Brain microvascular endothelial cell (primary cell): ENCODE measurements around the gene VPS51.

ENCODE experiments used
- DNase-seq: peaks from one replicate; pipeline ENCODE4 v3.0.0-alpha.2; 2020
- H3K27ac ChIP-seq: fragments of 250-450 bp; sonication (Bioruptor Pico); 2 replicates; pipeline ENCODE4 v1.5.1; 2020; ENCODE audit warnings: mild to moderate bottlenecking, moderate library complexity
- H3K27me3 ChIP-seq: fragments of 250-450 bp; sonication (Bioruptor Pico); replicated peaks from 2 replicates; pipeline ENCODE4 v1.5.1; 2020; ENCODE audit warnings: mild to moderate bottlenecking
- H3K36me3 ChIP-seq: fragments of 250-450 bp; sonication (Bioruptor Pico); replicated peaks from 2 replicates; pipeline ENCODE4 v1.5.1; 2020; ENCODE audit warnings: mild to moderate bottlenecking
- H3K4me3 ChIP-seq: 2 replicates; pipeline ENCODE4 v1.5.1; 2011; ENCODE audit warnings: low read depth, mild to moderate bottlenecking, control low read depth, low read length, moderate library complexity
- in situ Hi-C: cut with HindIII; loops from 2 replicates; pipeline ENCODE4 v1.10.0; 2017; ENCODE audit warnings: low sequenced_read_pairs, low pct_ligation_motif_present
- TF ChIP-seq, protein P1 (sequence below): IDR thresholded peaks from 2 replicates; pipeline ENCODE4 v1.5.1; 2011; ENCODE audit warnings: low read depth, mild to moderate bottlenecking, moderate library complexity, low read length, control low read depth, inconsistent platforms; ENCODE audit errors: missing control alignments

Gene VPS51

DNA sequence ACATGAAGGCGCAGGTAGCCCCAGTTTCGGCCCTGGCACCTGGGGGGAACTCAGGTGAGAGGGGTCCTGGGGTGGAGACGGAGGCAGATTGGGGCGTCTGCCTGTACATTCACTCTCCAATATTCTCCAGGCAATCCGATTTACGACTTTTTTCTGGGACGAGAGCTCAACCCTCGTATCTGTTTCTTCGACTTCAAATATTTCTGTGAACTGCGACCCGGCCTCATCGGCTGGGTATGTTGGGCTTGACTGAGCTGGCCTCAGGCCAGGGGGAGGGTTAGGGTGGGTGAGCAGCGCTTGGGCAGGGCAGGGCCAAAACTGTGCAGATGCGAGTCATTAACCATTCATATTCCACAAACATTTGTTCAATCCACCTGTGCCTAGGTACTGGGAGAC, 17.3 kb downstream of the VPS51 start:
- DNase-seq, result no peak
- peak overlapping the region; percentile 56 for H3K4me3 ChIP-seq
- in situ Hi-C loops, result no loop called here
- H3K36me3 ChIP-seq, result peaks cover 15% of the 10 kb centered on the region
- H3K27ac ChIP-seq, result no peak overlapping the region
- H3K27me3 ChIP-seq, result no peaks in the 10 kb centered on the region
- TF ChIP-seq, protein P1, sequence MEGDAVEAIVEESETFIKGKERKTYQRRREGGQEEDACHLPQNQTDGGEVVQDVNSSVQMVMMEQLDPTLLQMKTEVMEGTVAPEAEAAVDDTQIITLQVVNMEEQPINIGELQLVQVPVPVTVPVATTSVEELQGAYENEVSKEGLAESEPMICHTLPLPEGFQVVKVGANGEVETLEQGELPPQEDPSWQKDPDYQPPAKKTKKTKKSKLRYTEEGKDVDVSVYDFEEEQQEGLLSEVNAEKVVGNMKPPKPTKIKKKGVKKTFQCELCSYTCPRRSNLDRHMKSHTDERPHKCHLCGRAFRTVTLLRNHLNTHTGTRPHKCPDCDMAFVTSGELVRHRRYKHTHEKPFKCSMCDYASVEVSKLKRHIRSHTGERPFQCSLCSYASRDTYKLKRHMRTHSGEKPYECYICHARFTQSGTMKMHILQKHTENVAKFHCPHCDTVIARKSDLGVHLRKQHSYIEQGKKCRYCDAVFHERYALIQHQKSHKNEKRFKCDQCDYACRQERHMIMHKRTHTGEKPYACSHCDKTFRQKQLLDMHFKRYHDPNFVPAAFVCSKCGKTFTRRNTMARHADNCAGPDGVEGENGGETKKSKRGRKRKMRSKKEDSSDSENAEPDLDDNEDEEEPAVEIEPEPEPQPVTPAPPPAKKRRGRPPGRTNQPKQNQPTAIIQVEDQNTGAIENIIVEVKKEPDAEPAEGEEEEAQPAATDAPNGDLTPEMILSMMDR, result no peak

DNA sequence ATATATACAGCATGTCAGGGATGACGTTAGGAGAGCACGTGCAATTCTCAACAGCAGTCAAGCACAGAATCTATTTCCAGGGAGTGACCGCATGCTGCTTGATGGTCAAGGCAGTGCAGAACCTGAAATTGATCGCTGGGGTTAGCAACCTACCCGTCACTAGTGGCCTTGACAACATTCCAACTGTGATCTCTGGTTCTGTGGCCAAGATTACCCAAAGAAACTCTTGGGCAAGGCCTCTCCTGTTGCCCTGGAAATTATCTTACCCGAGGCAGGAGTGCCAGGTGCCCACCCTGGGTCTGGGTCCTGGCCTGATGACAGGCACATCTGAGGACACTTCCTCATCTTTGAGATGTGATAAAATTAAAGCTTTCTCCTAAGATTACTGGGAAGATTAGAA, 17.8 kb downstream of the VPS51 start:
- DNase-seq, result no peak
- peaks cover 19% of the 10 kb centered on the region for H3K36me3 ChIP-seq
- H3K27ac ChIP-seq, result no peak overlapping the region
- H3K27me3 ChIP-seq, result no peaks in the 10 kb centered on the region
- in situ Hi-C loops, result no loop called here
- no peak overlapping the region for H3K4me3 ChIP-seq
- TF ChIP-seq, protein P1, result no peak

DNA sequence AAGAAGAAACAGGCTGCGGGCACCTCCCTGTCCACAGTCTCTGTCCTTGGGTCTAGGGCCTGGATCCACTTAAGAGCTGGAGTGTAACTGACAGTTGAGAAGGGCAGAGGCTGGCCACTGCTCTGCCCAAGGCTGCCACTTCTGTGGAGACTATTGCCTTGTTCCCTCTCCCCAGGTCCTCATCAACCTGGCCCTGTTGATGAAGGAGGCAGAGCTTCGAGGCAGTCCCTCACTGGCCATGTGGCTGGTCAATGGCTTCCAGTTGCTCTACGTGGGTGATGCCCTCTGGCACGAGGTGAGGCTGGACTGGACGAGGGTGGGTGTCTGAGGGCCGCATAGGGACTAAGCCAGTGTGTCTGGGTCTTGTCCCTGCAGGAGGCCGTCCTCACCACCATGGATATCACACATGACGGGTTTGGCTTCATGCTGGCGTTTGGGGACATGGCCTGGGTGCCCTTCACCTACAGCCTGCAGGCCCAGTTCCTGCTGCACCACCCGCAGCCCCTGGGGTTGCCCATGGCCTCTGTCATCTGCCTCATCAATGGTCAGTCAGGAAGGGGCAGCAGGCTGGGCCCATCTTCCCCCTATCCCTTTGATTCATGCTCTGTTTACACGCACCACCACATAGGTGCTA, 18.6 kb downstream of the VPS51 start:
- Histone ChIP-seq H3K27me3 (no peaks in the 10 kb centered on the region), H3K4me3 (no peak overlapping the region), H3K27ac (no peak overlapping the region), H3K36me3 (peaks cover 24% of the 10 kb centered on the region)
- TF ChIP-seq, protein P1, result no peak
- DNase-seq, result no peak
- in situ Hi-C loops, result no loop called here

DNA sequence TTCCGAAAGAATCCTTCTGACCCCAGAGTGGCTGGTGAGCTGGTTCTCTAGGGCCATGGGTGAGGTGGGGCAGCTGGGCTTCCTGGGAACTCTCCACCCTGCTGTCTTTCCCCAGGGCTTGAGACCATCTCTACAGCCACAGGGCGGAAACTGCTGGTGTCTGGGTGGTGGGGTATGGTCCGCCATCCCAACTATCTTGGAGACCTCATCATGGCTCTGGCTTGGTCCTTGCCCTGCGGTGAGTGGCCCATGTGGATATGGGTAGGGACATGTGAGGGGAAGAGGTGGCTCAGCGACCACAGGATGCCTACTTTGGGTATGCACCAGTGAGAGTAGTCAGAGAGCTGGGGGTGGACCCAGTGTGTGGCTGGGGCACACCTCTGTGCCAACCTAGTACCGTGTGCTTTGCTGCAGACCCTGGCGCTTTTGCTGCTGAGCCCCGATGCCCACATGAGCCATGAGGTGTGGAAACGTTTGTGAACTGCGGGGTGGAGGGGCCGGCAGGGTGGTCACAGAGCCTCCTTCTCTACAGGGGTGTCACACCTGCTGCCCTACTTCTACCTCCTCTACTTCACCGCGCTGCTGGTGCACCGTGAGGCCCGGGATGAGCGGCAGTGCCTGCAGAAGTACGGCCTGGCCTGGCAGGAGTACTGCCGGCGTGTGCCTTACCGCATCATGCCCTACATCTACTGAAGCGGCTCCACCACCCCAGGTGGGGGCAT, 19.5 kb downstream of the VPS51 start:
- no peaks in the 10 kb centered on the region for H3K27me3 ChIP-seq
- peaks cover 33% of the 10 kb centered on the region for H3K36me3 ChIP-seq
- in situ Hi-C loops, result no loop called here
- no peak for DNase-seq
- H3K27ac ChIP-seq, result no peak overlapping the region
- TF ChIP-seq, protein P1, result no peak
- H3K4me3 ChIP-seq, result no peak overlapping the region

DNA sequence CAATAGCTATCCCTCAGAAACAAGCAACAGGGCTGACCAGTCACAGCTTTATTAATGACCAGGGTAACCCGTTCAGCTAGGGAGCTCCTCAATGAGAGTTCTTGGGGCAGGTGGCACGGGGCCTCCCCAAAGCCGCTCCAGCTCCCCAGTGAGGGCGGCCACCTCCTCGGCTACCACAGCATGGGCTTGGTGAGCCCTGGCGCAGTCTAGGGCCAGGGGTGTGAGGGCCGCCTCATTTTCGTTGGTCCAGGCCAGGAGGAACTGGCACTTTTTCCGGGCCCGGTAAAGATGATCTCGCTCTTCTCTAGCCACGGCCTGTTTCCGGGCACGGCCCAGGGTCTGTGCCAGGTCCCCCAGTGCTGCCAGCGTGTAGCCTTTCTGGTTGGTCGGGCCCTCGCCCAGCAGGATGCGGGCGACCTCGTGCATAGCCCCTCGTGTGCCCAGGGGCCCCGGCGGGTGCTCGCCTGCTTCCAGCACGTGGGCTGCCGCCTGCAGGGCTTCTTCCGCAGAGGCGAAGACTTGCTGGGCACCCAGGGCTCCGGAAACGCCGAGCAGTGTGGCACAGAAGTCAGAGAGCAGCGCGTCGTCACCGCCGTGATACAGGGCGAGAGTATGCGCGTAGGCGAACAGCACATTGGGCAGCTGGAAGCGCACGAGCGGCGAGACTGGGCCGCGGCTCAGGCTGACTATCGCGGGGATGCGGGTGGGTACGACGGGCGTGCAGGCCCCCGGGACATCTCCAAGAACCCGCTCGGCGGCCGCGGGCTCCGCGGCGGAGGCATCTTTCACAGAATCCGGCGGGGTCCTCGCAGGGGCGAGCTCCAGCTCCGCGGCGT, 20.6 kb downstream of the VPS51 start:
- no peak for DNase-seq
- Histone ChIP-seq H3K36me3 (peaks cover 38% of the 10 kb centered on the region), H3K4me3 (peak overlapping the region; percentile 87), H3K27me3 (no peaks in the 10 kb centered on the region), H3K27ac (peak overlapping the region; percentile 85)
- TF ChIP-seq, protein P1, result no peak
- in situ Hi-C loops, result no loop called here
